Coronary artery (tissue), 2 donors: ENCODE data around the gene ALG6.

Source experiments
- DNase-seq: peaks from one replicate; pipeline ENCODE4 v3.0.0-alpha.2; 2017; ENCODE audit warnings: low spot score
- H3K27ac ChIP-seq, 2 donors: fragments of 200-600 bp; sonication (generic); one replicate each; pipeline ENCODE4 v1.5.1; 2016 to 2019
- H3K4me3 ChIP-seq: fragments of 200-600 bp; sonication (generic); 2 replicates; pipeline ENCODE4 v1.5.1; 2016; ENCODE audit warnings: mild to moderate bottlenecking, moderate library complexity
- TF ChIP-seq, protein P1 (sequence below): fragments of 200-600 bp; sonication (generic); IDR thresholded peaks from one replicate; pipeline ENCODE4 v1.5.1; 2019; ENCODE audit warnings: antibody characterized with exemption

The ALG6 gene

GRCh38 chr1:63325279-63325985 lies 42.0 kb upstream of the ALG6 start:
- no peak overlapping the region for H3K4me3 ChIP-seq
- DNase-seq, result no peak
- no peak overlapping the region for H3K27ac ChIP-seq
- TF ChIP-seq, protein P1, sequence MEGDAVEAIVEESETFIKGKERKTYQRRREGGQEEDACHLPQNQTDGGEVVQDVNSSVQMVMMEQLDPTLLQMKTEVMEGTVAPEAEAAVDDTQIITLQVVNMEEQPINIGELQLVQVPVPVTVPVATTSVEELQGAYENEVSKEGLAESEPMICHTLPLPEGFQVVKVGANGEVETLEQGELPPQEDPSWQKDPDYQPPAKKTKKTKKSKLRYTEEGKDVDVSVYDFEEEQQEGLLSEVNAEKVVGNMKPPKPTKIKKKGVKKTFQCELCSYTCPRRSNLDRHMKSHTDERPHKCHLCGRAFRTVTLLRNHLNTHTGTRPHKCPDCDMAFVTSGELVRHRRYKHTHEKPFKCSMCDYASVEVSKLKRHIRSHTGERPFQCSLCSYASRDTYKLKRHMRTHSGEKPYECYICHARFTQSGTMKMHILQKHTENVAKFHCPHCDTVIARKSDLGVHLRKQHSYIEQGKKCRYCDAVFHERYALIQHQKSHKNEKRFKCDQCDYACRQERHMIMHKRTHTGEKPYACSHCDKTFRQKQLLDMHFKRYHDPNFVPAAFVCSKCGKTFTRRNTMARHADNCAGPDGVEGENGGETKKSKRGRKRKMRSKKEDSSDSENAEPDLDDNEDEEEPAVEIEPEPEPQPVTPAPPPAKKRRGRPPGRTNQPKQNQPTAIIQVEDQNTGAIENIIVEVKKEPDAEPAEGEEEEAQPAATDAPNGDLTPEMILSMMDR, result no peak

GRCh38 chr1:63326106-63326472 lies 41.3 kb upstream of the ALG6 start:
- no peak overlapping the region for H3K27ac ChIP-seq
- DNase-seq, result no peak
- TF ChIP-seq, protein P1, result no peak
- H3K4me3 ChIP-seq, result no peak overlapping the region

DNA sequence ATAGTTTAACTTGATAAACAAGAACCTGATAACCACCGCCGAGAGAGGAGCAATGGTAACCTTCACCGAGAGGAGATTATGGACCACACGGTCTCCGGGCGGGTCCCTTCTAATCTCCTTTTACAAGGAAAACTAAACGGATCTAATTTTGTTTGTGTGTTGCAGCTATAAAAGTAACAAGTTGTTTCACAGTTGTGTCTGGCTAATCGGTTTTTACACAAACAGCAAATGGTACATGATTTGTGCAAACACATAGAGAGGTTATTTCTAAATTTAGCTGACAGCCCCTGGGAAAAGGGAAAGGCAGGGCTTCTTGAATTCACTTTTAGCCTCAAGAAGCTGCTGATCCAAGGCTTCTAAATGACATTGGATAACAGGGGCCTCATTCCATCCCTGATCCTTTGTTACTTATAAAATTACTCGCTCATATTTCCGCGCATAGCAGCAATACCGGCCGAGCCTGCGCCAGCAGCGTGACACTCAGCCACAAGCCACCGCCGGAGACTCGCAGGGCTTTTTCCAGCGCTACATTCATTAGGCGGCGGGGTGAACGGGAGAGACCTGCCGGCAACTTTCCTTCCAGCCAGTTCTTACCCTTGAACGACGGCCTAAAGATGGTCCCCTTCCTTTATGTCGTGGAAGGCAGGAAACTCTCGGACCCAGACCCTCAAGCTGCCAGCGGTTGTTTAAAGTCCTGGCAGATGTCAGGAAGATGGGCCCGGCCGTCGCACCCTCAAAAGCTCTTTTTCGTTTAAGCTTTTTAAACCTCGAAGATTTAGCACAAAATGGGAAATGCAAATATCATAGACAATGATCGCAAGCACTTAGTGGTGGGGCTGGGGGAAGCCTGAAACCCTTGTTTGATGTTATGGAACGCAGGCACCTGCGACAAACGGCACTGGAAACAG lies 40.7 kb upstream of the ALG6 start:
- DNase-seq, result no peak
- no peak overlapping the region for H3K4me3 ChIP-seq
- H3K27ac ChIP-seq, result no peak overlapping the region
- TF ChIP-seq, protein P1, result no peak

GRCh38 chr1:63327417-63328054 lies 39.9 kb upstream of the ALG6 start:
- no peak overlapping the region for H3K4me3 ChIP-seq

GRCh38 chr1:63328122-63328521 lies 39.3 kb upstream of the ALG6 start:
- no peak for DNase-seq
- TF ChIP-seq, protein P1, result no peak
- H3K27ac ChIP-seq, result no peak overlapping the region
- no peak overlapping the region for H3K4me3 ChIP-seq

More at GRCh38 chr1:63327417-63328054, 39.9 kb upstream of the ALG6 start:
- TF ChIP-seq, protein P1, result peak; percentile 28
- no peak for DNase-seq
- no peak overlapping the region for H3K27ac ChIP-seq

DNA sequence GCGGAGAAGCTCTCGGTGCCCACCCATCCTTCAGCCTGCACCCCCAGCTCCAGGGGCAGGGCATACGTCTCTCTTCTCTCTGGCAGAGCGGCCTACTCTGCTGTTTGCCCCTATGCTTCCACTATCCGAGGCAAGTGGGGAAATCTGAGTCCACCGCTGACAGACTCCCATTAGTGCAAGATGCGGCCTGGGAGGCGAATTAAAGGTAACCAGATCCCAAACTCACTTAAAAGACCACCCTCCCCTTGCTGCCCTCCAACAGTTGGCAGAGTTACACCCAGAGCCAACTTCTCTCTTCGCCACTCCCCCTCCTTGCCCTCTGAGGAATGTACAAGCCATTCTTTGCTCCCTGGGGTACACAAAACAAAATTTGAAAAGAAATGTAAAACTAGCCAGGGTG lies 38.6 kb upstream of the ALG6 start:
- DNase-seq, result no peak
- TF ChIP-seq, protein P1, result no peak
- Histone ChIP-seq H3K27ac (no peak overlapping the region), H3K4me3 (no peak overlapping the region)
